Stimulated activated CD4-positive, alpha-beta T cell treated with anti-CD3 and anti-CD28 coated beads, Interleukin-2, amount 100 ng/mL, for 4 hours (primary cell): ENCODE results near the gene NUP210.

ENCODE experiments used
- DNase-seq: peaks from one replicate; pipeline ENCODE4 v3.0.0-alpha.2; 2020; ENCODE audit warnings: low read depth

NUP210 gene

GRCh38 chr3:13348100-13348499, 72.0 kb downstream of the NUP210 start:
- DNase-seq: no peak

DNA sequence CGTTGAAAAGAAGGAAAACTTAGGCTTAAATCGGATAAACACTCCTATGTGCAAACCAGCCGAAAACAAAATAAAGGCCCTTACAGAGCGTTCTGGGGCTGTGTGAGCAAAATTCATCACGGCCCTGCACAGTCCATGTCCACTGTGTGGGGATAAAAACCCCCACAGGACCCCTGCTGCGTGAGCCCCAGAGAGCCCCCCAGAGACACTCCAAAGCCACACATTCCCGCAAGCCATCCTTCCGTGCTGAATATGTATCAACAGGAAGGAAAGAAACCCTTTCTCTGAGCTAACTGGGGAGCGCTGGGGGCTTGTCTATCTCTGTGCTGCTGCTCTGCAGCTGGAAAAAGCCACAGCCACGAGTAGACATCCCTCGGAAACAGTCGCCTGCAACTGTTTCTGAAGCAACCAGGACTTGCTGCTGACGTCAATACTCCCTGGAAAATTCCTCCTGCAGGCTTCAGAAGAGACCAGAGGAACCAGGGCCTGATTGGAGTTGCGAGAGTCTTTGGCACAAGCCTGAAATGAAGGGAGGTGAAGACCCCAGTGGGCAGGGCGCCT, 72.7 kb downstream of the NUP210 start:
- no peak for DNase-seq

DNA sequence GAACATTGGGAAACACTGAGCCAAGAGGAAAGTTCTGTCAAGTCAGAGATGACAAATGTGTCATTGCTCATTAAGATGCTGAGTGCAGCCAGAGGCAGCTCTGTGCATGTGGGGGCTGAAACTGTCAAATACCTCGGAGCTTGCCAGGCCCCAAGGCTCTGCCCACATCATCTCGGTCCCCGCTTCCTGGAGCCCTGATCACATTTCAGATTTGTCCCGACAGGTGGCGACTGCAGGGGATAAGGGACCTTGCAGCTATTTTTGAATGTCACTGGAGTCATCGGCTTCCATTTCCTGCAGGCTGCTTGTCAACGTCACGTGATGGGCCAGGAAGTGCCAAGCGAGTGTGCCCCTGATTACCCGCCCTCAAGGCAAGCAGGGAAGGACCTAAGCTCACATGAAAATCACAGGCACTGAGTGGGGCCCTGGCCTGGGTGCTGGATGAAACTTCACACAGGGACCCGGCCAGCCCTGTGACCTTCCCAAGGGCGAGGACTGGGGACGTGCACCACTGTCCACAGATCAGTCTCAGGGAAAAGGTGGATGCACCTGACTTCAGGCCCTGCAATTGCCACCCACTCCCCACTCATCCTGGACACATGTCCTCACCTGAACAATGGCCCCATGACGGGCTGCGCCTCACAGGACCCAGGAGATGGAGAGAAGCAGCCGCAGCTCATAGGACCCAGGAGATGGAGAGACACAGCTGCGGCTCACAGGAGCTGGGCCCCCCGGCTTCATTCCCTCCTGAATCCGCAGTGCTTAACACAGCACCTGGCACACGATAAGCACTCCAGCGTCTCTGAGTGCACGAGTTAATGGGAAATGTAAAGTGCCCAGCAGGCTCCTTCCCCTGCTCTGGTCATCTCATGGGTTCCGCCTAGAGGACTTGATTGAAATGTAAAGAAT, 73.4 kb downstream of the NUP210 start:
- peak; percentile 56 for DNase-seq

- DNase-seq: no peak
Observed at GRCh38 chr3:13345772-13346171, 74.3 kb downstream of the NUP210 start.

- no peak for DNase-seq
Observed at GRCh38 chr3:13345284-13345683, 74.8 kb downstream of the NUP210 start.

DNA sequence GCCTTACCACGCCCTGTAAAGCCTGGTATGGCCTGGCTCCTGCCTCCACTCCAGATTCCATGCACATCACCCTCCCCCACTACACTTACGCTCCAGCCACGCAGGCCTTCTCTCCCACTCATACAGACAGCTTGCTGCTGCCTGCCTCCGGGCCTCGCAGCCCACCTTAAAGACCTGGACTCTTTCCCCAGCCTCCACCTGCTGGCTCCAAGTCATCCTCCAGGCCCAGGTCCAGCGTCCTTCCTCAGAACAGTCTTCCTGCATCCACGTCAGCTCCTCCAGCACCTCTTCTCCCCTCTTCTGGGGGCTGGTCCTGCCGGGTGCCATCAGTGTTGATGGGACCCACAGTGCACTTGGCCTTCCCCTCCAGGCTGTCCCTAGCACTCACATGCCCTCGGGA, 75.5 kb downstream of the NUP210 start:
- no peak for DNase-seq

DNA sequence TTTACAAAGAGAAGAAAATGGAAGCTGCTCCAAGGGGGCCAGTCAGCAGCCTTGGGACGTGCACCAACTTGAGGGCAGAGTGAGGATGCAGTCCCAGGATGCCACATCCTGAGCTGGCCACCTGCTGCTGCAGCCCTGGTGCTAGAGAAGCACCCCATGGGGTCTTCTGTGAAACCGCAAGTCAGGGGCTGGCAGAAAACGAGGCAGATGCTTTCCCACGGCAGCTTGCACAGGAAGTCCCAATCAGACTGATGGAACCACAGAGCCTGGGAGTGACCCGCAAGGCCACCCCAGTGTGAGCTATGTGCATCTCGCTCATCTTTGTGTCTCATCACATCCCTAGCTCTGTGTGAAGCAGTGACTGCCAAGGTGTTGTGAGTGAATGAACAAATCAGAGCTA, 76.5 kb downstream of the NUP210 start:
- no peak for DNase-seq

- DNase-seq: no peak
Observed at GRCh38 chr3:13341229-13341905, 78.8 kb downstream of the NUP210 start.

- no peak for DNase-seq
Observed at GRCh38 chr3:13339833-13340232, 80.3 kb downstream of the NUP210 start.

GRCh38 chr3:13338996-13339395, 81.1 kb downstream of the NUP210 start:
- DNase-seq: no peak

- no peak for DNase-seq
Observed at GRCh38 chr3:13338231-13338630, 81.9 kb downstream of the NUP210 start.

GRCh38 chr3:13336592-13336991, 83.5 kb downstream of the NUP210 start:
- DNase-seq: no peak

DNA sequence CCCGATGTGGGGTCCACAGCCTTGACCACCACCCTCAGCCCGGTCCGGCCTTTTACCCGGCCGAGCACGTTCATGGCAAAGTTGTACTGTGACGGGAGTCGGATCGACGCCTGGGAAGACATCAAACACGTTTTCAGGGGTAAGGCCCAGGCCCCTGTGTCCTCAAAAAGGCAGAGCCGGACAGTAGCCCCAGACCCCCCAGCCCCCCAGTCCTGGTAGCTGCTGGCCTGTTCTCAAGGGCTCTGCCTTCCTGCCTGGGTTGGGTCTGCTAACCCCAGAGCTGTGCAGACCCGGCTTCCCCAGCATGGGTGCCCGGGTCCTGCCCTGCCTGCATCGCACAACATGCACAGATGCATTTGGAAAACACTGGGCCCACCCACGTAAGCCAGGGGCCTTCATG, 84.6 kb downstream of the NUP210 start:
- DNase-seq: no peak

GRCh38 chr3:13335059-13335458, 85.1 kb downstream of the NUP210 start:
- DNase-seq: no peak

DNA sequence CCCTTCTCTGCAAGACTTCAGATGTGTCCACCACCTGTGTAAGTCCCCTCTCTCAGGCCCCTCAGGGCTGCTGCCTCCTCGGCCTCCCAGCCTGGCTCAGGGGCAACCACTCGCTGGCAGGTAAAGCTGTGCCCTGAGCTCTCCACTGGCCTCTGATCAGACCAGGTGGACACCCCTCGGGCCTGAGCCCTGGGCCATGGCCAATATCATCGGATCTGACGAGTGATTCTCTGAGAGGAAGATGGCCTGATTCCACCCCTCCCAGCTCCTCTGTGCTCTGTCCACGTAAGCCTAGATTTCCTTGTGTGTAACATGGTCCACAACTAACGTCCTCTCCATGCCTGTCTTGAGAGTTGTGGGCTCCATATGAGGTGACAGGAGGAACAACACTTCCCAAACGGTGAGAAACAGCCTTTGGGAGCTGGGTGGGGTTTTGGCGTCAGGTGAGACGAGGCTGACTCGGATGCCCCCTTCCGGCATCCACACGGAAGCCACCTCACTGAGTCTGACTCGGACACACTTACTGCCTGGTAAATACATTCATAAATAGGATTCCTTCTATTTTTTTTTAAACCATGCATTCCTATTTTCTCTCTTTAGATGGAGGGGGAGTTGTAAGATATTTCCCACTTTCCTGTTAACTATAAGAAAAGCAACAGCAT, 86.8 kb downstream of the NUP210 start:
- no peak for DNase-seq

DNA sequence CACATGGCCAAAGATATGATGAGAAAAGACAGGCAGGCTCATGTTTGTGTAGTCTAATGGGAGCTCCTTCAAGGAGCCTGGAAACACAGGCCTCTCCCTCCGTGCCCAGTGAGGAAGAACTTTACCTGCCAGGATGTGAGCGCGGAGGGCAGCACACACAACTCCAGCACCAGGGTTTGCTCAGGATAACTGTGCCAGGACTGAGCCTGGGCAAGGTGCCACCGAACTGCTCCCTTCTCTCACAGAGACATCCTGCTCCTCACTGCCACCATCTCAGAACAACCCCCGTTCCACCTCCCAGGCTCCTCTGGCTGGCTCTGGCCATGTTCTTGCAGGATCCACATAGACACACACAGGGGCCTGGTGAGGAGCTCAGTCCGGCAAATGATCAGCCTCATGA, 87.4 kb downstream of the NUP210 start:
- no peak for DNase-seq

DNA sequence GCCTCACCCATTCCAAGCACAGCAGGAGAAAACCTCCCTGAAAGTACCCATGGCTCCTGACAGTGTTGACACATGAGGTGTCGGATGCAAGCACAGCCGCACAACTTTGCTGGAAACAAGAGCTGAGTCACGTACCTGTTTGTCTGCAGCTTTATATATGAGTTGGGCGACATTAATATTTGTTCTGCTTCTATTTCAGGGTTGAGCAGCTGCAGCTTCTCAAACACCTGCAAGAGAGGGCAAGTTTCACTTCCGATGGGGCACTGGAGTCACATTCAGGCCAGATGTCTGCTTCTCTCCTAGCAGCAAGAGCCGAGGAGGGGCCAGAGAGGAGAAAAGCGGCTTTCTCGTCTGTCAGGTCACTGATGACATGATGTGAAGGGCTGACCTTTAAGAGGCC, 88.0 kb downstream of the NUP210 start:
- no peak for DNase-seq

DNA sequence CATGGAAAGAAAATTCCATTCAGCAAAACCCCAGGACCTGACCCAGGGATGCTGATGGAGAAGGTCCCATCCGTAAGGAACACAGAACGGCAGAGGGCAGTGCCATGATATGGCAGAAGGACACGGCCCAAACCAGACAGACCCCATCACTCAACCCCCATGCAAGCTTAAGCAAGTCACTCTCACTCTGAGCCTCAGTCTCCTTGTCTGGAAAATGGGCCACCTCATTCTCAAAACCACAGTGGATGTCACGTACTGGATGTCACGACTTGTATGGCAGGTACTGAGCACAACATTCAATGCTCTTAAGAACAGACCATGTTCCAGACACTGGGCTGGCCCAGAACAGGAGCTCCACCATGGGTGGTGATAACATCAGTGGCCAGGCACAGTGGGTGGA, 90.4 kb downstream of the NUP210 start:
- no peak for DNase-seq

DNA sequence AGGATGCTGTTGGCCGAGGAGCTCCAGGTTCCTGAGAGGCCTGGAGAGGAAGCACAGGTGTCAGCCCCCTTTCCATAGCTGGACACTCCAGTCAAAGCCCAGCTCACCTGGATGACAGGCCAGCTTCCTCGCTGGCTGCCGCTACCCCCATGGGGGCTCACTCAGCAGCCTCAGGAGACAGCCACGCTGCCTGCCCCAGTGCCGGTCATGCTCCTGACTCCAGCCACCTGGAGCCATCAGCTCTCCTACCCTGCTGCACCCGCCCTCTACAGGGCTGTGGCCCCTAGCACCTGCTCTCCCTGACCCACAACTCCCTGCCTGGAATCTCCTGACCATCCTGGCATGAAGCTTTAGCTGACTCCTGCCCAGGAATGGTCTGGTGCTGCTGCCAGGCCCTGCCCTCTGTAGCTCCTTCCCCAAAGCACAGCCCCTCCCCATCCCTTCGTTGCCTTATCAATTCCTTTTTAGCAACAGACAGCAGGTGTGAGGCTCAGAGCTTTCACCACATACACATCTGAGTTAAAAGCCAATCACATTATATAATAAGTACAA, 94.2 kb downstream of the NUP210 start:
- DNase-seq: no peak

GRCh38 chr3:13324835-13325501, 95.2 kb downstream of the NUP210 start:
- no peak for DNase-seq

- DNase-seq: no peak
Observed at GRCh38 chr3:13323822-13324221, 96.3 kb downstream of the NUP210 start.

GRCh38 chr3:13322324-13322723, 97.8 kb downstream of the NUP210 start:
- DNase-seq: no peak
